Measurements from ENCODE around the gene OCA2. TPM values are rescaled to one million over a fixed set of nuclear protein-coding genes. Genes with fewer than 3 reads are reported as not detected.

Gene OCA2
- total and polyA plus RNA-seq, 2 of the 4 experiments (the other 2 are of a cell fraction) = under 0.01 to 0.03 TPM

GRCh38 chr15:27958911-27959578 is 140.1 kb downstream of the OCA2 start:
- Histone ChIP-seq H2AFZ (replicated peaks; ENCODE audit: low read length, poor library complexity) (no peak overlapping the region), H3K4me1 (ENCODE audit: control insufficient read depth, insufficient read depth, low read length) (no peaks in the 10 kb centered on the region), H3K4me3 (ENCODE audit: insufficient read depth, low read depth, low read length) (no peak overlapping the region), H3K9me3 (ENCODE audit: control insufficient read depth, insufficient read depth, low read length) (peaks cover 19% of the 10 kb centered on the region), H3K56ac (ENCODE audit: extremely low read depth, insufficient read depth, low read length) (no peak overlapping the region), H3K9me1 (ENCODE audit: insufficient read depth, low read length) (no peaks in the 10 kb centered on the region), H3K4me2 (ENCODE audit: low read depth, low read length) (no peak overlapping the region), H2AK9ac (replicated peaks; ENCODE audit: low read depth, low read length, poor library complexity) (no peak overlapping the region), H3K27me3 (ENCODE audit: control insufficient read depth, insufficient read depth, low read length) (no peaks in the 10 kb centered on the region), H3K23ac (ENCODE audit: low read depth, low read length) (no peak overlapping the region), H2BK20ac (ENCODE audit: low read depth, low read length) (no peak overlapping the region), H3K36me3 (ENCODE audit: control insufficient read depth, insufficient read depth, low read length) (no peaks in the 10 kb centered on the region), H4K91ac (ENCODE audit: insufficient read depth, low read depth, low read length) (no peak overlapping the region), H3K4ac (ENCODE audit: low read depth, low read length) (no peak overlapping the region), H2BK5ac (ENCODE audit: low read depth, low read length, poor library complexity, severe bottlenecking) (no peak overlapping the region), H3K27ac (ENCODE audit: insufficient read depth, low read length) (no peak overlapping the region), H2BK120ac (ENCODE audit: low read depth, low read length) (no peak overlapping the region), H3K9ac (ENCODE audit: low read depth, low read length) (no peak overlapping the region), H3K14ac (replicated peaks; ENCODE audit: low read depth, low read length) (no peak overlapping the region), H2BK15ac (ENCODE audit: low read depth, low read length) (no peak overlapping the region), H4K8ac (ENCODE audit: low read depth in 2 of 2, low read length in 2 of 2) (no peak overlapping the region), H2AK5ac (ENCODE audit: low read depth, low read length) (no peak overlapping the region), H3K79me1 (ENCODE audit: low read depth in 1 of 2, low read length in 2 of 2) (no peaks in the 10 kb centered on the region), H4K5ac (ENCODE audit: low read depth, low read length) (no peak overlapping the region), H3K18ac (ENCODE audit: low read depth, low read length) (no peak overlapping the region), H4K20me1 (ENCODE audit: insufficient read depth, low read length) (no peaks in the 10 kb centered on the region)
- dilution Hi-C loops (cut with HindIII; ENCODE audit: low sequenced_read_pairs, unreplicated experiment) = no loop called here
- CTCF ChIA-PET = no interaction called here
- no TSS peak for BruUV-seq (replicated peaks)
- intact Hi-C loops (cut with micrococcal nuclease) = no loop called here
- TF ChIP-seq CEBPB (IDR thresholded peaks at IDR 0.05; ENCODE audit: low read depth, low read length) (no peak), MXI1 (IDR thresholded peaks at IDR 0.05; ENCODE audit: borderline replicate concordance, low read depth, low read length) (no peak), RCOR1 (IDR thresholded peaks at IDR 0.05; ENCODE audit: insufficient replicate concordance, low read length) (no peak), BHLHE40 (IDR thresholded peaks at IDR 0.05; ENCODE audit: low read depth, low read length) (no peak), CHD1 (IDR thresholded peaks at IDR 0.05; ENCODE audit: low read depth, low read length) (no peak)
- no peak for ATAC-seq (ENCODE audit: low read depth)
- no peak for DNase-seq
- POLR2A ChIA-PET (ENCODE audit: unreplicated experiment) = no interaction called here
- 61% methylated on average over 8 of the region's 10 CpGs; no CpG with 5 or more reads in 1 of the 2 experiments for WGBS, 2 experiments (ENCODE audit: extremely low coverage in 2 of 2, insufficient read length in 1 of 2)
- in situ Hi-C loops (cut with MboI; ENCODE audit: low sequenced_read_pairs) = no loop called here

Data from IMR-90 (cell line).